Activated T-helper 1 cell treated with Interleukin-2 at 50 U/mL for 16 hours (primary cell): ENCODE results near the gene TICRR.

Source experiments
- DNase-seq: peaks from one replicate; pipeline ENCODE4 v3.0.0-alpha.2; 2020; ENCODE audit warnings: low read depth

TICRR gene

GRCh38 chr15:89628806-89629715, 53.8 kb downstream of the TICRR start:
- DNase-seq = no peak

DNA sequence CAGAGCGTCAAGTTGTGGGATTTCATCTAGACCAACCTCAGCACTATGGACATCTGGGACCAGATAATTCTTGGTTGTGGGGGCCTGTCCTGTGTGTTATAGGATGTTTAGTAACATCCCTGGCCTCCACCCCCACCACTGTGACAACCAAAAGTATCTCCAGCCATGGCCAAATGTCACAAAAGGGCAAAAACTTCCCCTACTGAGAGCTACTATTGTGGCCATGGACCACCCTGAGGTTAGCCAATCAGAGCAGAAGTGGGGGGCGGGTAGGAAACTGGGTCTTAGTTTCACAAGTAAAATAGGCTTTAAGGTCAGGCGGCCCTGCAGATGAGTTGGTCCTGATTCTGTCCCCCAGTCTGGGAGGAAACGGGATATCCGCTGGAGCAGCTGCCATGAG, 54.6 kb downstream of the TICRR start:
- no peak for DNase-seq

GRCh38 chr15:89630260-89630659, 55.0 kb downstream of the TICRR start:
- DNase-seq = no peak

GRCh38 chr15:89630974-89631901, 56.0 kb downstream of the TICRR start:
- DNase-seq = no peak

GRCh38 chr15:89631902-89632264, 56.6 kb downstream of the TICRR start:
- no peak for DNase-seq

GRCh38 chr15:89632563-89633430, 57.5 kb downstream of the TICRR start:
- DNase-seq = no peak

- no peak for DNase-seq
These were observed 58.3 kb downstream of the TICRR start for GRCh38 chr15:89633585-89633984.

DNA sequence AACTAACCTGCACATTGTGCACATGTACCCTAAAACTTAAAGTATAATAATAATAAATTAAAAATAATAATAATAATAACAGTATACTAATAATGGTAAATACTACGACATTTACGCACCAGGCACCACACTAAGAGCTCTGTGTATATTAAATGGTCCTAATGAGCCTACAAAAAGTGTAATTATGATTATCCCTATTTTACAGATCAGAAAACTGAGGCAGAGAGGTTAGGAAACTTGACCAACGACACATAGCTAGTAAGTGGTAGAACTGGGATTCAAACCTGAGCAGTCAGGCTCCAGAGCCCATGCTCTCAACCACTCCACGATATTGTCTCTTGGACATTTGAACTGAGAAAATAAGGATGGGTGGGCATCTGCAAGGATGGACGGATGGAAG, 65.0 kb downstream of the TICRR start:
- no peak for DNase-seq

GRCh38 chr15:89641053-89641452, 65.8 kb downstream of the TICRR start:
- no peak for DNase-seq

DNA sequence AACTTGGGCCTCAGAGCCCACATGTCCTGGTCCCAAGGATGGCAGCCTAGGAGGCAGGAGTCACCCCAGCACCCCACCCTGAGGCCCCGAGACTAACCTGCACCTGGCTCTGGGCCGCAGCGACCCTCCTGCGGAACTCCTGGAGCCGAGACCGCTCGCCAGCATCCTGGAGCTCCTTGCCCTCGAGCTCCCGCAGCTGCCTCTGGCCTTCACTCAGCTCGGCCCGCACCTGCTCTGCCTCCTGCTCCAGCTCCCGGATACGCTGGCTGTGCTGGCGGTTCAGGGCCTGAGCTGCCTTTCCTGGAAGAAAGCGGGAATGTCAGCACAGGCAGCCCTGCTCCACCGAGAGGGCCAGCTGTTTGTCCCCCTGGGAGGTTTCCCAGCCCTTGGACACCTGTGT, 66.8 kb downstream of the TICRR start:
- DNase-seq = no peak

- DNase-seq = no peak
These were observed 70.4 kb downstream of the TICRR start for GRCh38 chr15:89645680-89646079.

DNA sequence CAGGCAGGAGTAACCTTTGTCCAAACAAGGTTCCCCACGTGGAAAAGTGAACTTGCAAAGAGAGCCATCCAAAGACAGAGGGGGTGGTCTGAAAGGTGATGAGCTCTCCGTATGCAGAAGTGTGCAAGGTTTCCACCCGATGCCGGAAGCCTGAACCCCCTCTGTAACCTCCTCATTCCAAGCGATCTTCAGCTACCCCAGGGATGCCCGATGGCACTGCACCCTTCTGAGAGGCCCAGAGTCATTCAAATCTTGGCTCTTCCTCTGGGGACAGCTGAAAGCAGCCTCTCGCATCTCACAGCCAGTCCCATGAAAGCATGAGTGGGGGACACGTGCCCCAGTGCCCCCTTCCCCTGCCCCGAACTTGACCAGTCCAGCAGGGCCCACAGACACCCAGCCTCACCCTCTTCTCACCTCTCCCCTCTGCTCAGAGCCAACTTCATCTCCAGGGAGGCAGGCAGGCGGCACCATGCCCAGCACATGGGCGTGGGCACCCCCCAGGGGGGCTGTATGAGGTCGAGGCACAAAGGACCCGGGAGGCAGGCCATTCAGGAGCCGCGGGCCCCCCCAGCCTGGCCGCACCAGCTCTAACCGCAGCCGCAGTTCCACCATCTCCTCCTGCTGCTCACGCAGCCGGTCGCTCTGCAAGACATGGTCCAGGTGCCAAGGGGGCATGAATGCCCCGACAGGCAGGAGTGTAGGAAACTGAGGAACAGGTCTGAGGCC, 71.3 kb downstream of the TICRR start:
- no peak for DNase-seq

- peak; percentile 33 for DNase-seq
These were observed 72.1 kb downstream of the TICRR start for GRCh38 chr15:89647191-89647851.

DNA sequence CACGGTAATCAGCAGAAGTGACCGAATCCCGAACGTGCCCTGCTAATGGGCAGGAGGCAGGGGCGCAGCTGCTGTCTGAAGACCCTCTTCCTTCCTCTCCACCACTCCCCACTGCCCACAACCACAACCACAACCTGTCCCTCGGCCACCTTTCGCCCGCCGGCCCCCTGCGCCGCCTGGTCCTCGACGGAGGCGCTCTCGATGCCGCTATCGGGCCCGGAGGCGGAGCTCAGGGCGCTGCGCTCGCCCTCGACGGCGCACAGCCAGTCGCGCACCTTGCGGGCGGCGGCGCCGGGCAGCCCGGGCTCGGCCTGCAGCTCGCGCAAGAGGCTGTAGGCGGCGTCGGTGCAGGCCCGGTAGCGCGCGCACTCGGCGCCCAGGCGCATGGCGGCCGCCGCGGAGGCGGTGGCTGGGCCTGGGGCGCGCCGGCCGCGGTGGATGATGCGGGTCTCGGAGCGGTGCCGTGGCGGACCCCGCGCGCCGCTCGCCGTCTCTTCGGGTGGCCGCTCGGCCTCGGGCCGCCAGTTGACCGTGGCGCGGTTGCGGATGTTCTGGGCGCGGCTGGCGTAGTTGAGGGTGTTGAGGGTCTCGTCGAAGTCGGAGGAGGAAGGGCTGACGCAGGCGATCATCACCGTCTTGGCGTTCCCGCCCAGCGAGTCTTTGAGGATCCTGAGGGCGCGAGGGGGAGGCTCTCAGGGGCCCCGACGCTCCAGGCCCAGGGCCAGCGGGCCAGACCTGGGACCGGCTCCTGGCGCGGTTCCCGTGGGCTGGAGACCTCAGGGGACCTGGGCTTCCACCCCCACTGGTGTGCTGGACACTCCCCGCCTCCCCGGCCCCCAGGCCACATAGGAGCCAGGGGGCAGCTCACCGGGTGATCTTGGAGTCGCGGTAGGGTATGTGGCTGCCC, 73.1 kb downstream of the TICRR start:
- no peak for DNase-seq

DNA sequence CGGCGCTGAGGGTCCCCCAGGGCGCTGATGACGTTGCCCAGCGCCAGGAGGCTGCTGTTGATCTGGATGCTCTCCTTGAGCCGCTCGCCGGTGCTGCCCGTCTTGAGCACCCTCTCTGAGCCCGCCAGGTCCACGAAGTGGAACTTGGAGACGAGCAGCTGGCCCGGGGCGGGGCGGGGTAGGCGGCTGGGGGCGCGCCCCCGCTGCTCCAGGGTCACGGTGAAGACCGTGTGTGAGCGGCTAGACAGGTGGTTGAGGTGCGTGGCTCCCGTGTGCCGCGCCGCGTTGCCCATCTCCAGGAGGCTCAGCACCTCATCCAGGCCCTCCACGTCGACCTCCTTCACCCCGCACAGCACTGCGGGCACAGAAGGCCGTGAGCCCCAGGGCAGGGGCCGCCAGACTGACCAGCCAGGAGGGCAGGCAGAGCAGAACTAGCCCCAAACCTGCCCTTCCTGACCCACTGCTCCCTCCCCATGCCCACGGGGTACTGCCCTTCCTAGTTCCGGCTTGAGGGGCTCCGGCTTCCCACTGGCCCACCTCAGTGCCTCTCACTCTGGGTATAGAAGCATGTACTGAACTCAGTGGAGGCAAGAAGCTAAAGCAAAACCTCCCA, 73.8 kb downstream of the TICRR start:
- DNase-seq = no peak

DNA sequence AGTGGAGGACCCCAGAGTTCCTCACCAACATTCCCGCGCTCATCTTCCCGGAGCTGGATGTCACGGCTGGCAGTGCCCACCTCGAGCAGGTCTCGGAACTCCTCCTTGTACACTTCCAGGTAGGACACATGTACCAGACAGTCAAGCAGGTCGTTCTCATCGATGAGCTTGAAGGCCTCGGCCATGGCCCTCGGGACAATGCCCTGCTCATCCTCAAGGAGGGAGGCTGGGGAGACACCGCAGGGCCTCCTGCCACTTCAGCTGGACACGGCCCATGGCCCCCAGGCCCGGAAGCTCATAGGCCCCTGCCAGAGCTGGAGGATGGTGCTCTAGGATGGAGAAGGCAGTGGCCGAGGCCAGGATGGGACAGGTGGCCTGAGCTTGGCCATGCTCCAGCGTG, 74.4 kb downstream of the TICRR start:
- DNase-seq = no peak

DNA sequence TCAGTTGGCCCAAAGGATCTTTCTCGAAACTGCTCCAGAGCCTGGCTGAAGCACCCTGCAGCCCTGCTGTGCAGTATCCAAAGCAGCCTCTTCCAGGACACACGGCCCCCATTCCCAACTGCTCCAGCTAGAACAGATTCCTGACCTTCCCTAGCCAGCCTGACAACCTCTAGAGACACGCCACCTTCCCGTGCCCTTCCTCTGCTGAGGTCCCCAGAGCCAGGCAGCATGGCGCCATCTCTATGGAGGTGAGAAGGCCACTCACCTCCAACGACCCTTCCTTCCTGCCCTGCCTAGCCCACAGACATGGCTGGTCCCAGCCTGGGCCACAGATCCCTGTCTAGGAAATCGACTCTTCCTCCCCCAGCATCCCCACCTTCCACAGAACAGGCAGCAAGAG, 76.9 kb downstream of the TICRR start:
- DNase-seq = no peak

- no peak for DNase-seq
These were observed 77.4 kb downstream of the TICRR start for GRCh38 chr15:89652666-89653065.

GRCh38 chr15:89653578-89653977, 78.3 kb downstream of the TICRR start:
- no peak for DNase-seq
